BJ (cell line): ENCODE results near the gene CAMK1G. TPM values are rescaled to one million over a fixed set of nuclear protein-coding genes. Genes with fewer than 3 reads are reported as not detected.

ENCODE experiments used
- CTCF ChIA-PET: fragments of 350-600 bp; formaldehyde crosslinking; extraction: SDS; loops from one replicate; lab custom pipeline; 2021; ENCODE audit warnings: antibody characterized with exemption, inconsistent platforms; lab: Yijun Ruan, JAX
- POLR2A ChIA-PET: fragments of 300-600 bp; sonication (Branson Sonifier 250); formaldehyde crosslinking; extraction: SDS; loops from one replicate; lab custom pipeline; 2021; ENCODE audit warnings: antibody characterized with exemption; lab: Charles Lee
- DNase-seq: peaks from one replicate; pipeline ENCODE4 v3.0.0-alpha.2; 2011; ENCODE audit warnings: low read depth
- H3K27me3 ChIP-seq: 2 replicates; pipeline ENCODE4 v1.6.0; 2011; ENCODE audit warnings: low read length; ENCODE audit not compliant: control insufficient read depth, insufficient read depth
- H3K36me3 ChIP-seq: 2 replicates; pipeline ENCODE4 v1.5.1; 2011; ENCODE audit warnings: low read length; ENCODE audit not compliant: control insufficient read depth, insufficient read depth
- H3K4me3 ChIP-seq: 2 replicates; pipeline ENCODE4 v1.5.1; 2011; ENCODE audit warnings: low read depth, mild to moderate bottlenecking, control low read depth, low read length
- CTCF ChIP-seq: IDR thresholded peaks from 2 replicates; pipeline ENCODE4 v1.5.1; 2011; ENCODE audit warnings: low read depth, mild to moderate bottlenecking, control low read depth, inconsistent platforms, low read length, moderate library complexity; ENCODE audit not compliant: insufficient read depth
- polyA plus RNA-seq: library from polyadenylated mRNA; depleted of rRNA; stranded (reverse); fragments of >200 nt; gene quantifications from 2 replicates; pipeline ENCODE4 v1.2.3, GENCODE V29; 2011

CAMK1G gene
- polyA plus RNA-seq, 1 experiment: 1.5 TPM

DNA sequence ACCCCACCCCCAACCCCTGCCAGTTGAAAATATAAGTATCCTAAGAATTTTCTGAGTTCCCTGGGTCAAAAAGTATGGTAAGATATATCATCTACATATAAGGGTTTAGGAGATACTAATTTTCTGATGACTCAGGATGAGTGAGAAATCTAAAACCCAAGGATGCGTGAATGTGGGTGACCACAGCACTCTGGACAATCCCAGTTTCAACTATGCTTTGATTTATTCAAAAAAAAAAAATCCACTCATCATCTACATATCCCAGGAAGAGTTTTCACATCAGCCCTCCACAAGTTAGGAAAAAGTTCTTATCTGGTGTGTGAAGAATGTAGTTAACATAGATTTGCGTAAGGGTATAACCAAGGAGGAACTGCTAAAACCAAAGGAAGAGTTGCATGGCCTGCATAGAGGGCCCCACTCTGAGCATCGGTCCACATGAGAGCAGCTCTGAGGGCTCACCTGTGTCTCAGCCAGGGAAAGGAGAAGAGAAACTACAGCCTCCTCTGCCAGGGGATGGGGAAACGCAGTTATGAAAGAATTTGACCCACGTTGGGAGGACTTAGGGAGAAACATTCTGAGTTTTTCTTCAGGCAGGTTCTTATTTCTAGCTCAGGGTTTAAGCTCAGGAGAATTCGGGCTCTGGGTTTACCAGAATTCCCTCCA is 50.0 kb downstream of the CAMK1G start:
- POLR2A ChIA-PET: no interaction called here

GRCh38 chr1:209634005-209634737 is 50.7 kb downstream of the CAMK1G start:
- H3K36me3 ChIP-seq: no peaks in the 10 kb centered on the region
- H3K27me3 ChIP-seq: no peaks in the 10 kb centered on the region
- ChIA-PET CTCF (interaction anchor here (1.6 kb wide), 1 partner anchor 64 kb away, joined by 7 read pairs; no protein-coding TSS in a partner anchor), POLR2A (no interaction called here)
- no peak overlapping the region for H3K4me3 ChIP-seq
- no peak for TF ChIP-seq CTCF
- DNase-seq: no peak

More for the DNA sequence above, 50.0 kb downstream of the CAMK1G start:
- no peaks in the 10 kb centered on the region for H3K36me3 ChIP-seq
- DNase-seq: no peak
- CTCF ChIA-PET: no interaction called here
- H3K27me3 ChIP-seq: no peaks in the 10 kb centered on the region
- no peak overlapping the region for H3K4me3 ChIP-seq
- no peak for TF ChIP-seq CTCF

- Histone ChIP-seq H3K4me3 (no peak overlapping the region), H3K36me3 (no peaks in the 10 kb centered on the region), H3K27me3 (no peaks in the 10 kb centered on the region)
- CTCF ChIA-PET: interaction anchor here (0.8 to 1.6 kb wide), 5 partner anchors 10 to 66 kb away, joined by 3 to 7 read pairs (median 3); no protein-coding TSS in a partner anchor
- POLR2A ChIA-PET: no interaction called here
- TF ChIP-seq CTCF: no peak
- no peak for DNase-seq
Observed at GRCh38 chr1:209635850-209636249, 52.3 kb downstream of the CAMK1G start.

GRCh38 chr1:209641832-209642172 is 58.3 kb downstream of the CAMK1G start:
- no peak overlapping the region for H3K4me3 ChIP-seq
- no peak for TF ChIP-seq CTCF
- POLR2A ChIA-PET: no interaction called here
- H3K36me3 ChIP-seq: no peaks in the 10 kb centered on the region
- H3K27me3 ChIP-seq: no peaks in the 10 kb centered on the region
- DNase-seq: no peak
- CTCF ChIA-PET: interaction anchor here (0.6 to 3.2 kb wide), 7 partner anchors 11 to 96 kb away, joined by 3 to 13 read pairs (median 3); no protein-coding TSS in a partner anchor

GRCh38 chr1:209642816-209643215 is 59.3 kb downstream of the CAMK1G start:
- Histone ChIP-seq H3K27me3 (no peaks in the 10 kb centered on the region), H3K4me3 (no peak overlapping the region), H3K36me3 (no peaks in the 10 kb centered on the region)
- no peak for DNase-seq
- ChIA-PET POLR2A (no interaction called here), CTCF (interaction anchor here (1.1 to 3.2 kb wide), 8 partner anchors 12 to 76 kb away, joined by 3 to 13 read pairs (median 4); no protein-coding TSS in a partner anchor)
- no peak for TF ChIP-seq CTCF
